ENCODE results near the gene ANKRD27.
"Not testable (repeated sequence)": the region's sequence is repeated elsewhere in the genome, so short reads cannot be mapped to it uniquely, and the experiment has no call there.

- not testable (repeated sequence) for TF ChIP-seq CTCF (IDR thresholded peaks at IDR 0.05); EZH2 (IDR thresholded peaks at IDR 0.05; ENCODE audit: borderline replicate concordance, insufficient read depth, low read depth, low read length, poor library complexity, severe bottlenecking)
Observed at GRCh38 chr19:32694316-32694715, 19.3 kb upstream of the ANKRD27 start.
